DOHH2 (cell line): ENCODE data around the gene RBM20.

Source experiments
- EZH2phosphoT487 ChIP-seq: fragments of 200-600 bp; sonication (generic); IDR thresholded peaks from 2 replicates; pipeline ENCODE4 v1.6.1; 2017; ENCODE audit warnings: borderline replicate concordance, mild to moderate bottlenecking, antibody characterized with exemption, low read length, moderate library complexity, mixed read lengths
- TF ChIP-seq, protein P1 (sequence below): fragments of 200-600 bp; sonication (generic); IDR thresholded peaks from one replicate; pipeline ENCODE4 v1.5.1; 2014; ENCODE audit warnings: antibody characterized with exemption, mild to moderate bottlenecking, low read depth, low read length; ENCODE audit not compliant: poor library complexity, severe bottlenecking

- TF ChIP-seq, protein P1, sequence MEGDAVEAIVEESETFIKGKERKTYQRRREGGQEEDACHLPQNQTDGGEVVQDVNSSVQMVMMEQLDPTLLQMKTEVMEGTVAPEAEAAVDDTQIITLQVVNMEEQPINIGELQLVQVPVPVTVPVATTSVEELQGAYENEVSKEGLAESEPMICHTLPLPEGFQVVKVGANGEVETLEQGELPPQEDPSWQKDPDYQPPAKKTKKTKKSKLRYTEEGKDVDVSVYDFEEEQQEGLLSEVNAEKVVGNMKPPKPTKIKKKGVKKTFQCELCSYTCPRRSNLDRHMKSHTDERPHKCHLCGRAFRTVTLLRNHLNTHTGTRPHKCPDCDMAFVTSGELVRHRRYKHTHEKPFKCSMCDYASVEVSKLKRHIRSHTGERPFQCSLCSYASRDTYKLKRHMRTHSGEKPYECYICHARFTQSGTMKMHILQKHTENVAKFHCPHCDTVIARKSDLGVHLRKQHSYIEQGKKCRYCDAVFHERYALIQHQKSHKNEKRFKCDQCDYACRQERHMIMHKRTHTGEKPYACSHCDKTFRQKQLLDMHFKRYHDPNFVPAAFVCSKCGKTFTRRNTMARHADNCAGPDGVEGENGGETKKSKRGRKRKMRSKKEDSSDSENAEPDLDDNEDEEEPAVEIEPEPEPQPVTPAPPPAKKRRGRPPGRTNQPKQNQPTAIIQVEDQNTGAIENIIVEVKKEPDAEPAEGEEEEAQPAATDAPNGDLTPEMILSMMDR = no peak
- TF ChIP-seq EZH2phosphoT487 = no peak
Measured at GRCh38 chr10:110811791-110812581, 167.8 kb downstream of the RBM20 start.
